ENCODE measurements around the gene PPDPF. TPM values are rescaled to one million over a fixed set of nuclear protein-coding genes. Genes with fewer than 3 reads are reported as not detected.

Gene PPDPF
- total RNA-seq, 1 donor from 2014 or later, result 355 TPM

GRCh38 chr20:63486300-63486855, 34.2 kb upstream of the PPDPF start:
- no peak for DNase-seq

GRCh38 chr20:63487116-63487764, 33.3 kb upstream of the PPDPF start:
- Histone ChIP-seq H3K4me1 (no peaks in the 10 kb centered on the region), H3K27ac (no peak overlapping the region), H3K9me3 (no peaks in the 10 kb centered on the region), H3K4me3 (no peak overlapping the region), H3K36me3 (no peaks in the 10 kb centered on the region), H3K27me3 (peaks cover 57% of the 10 kb centered on the region)
- intact Hi-C loops (cut with DNase I), result no loop called here
- no peak for TF ChIP-seq CTCF (IDR thresholded peaks at IDR 0.05)
- DNase-seq, result no peak
- no peak for ATAC-seq

More at GRCh38 chr20:63486300-63486855, 34.2 kb upstream of the PPDPF start:
- intact Hi-C loops (cut with DNase I), result no loop called here
- no peaks in the 10 kb centered on the region for H3K9me3 ChIP-seq
- no peaks in the 10 kb centered on the region for H3K4me1 ChIP-seq
- ATAC-seq, result no peak
- no peak overlapping the region for H3K4me3 ChIP-seq
- H3K27me3 ChIP-seq, result peaks cover 55% of the 10 kb centered on the region
- H3K27ac ChIP-seq, result no peak overlapping the region
- no peaks in the 10 kb centered on the region for H3K36me3 ChIP-seq
- TF ChIP-seq CTCF (IDR thresholded peaks at IDR 0.05), result no peak

- DNase-seq (no peak), ATAC-seq (no peak)
- Histone ChIP-seq H3K9me3 (no peaks in the 10 kb centered on the region), H3K4me1 (no peaks in the 10 kb centered on the region), H3K4me3 (no peak overlapping the region), H3K27ac (no peak overlapping the region), H3K27me3 (peaks cover 57% of the 10 kb centered on the region), H3K36me3 (no peaks in the 10 kb centered on the region)
- TF ChIP-seq CTCF (IDR thresholded peaks at IDR 0.05), result no peak
- intact Hi-C loops (cut with DNase I), result no loop called here
Observed at GRCh38 chr20:63487781-63488241, 32.8 kb upstream of the PPDPF start.

- Histone ChIP-seq H3K4me1 (no peaks in the 10 kb centered on the region), H3K9me3 (no peaks in the 10 kb centered on the region), H3K4me3 (no peak overlapping the region), H3K27ac (no peak overlapping the region), H3K27me3 (peaks cover 57% of the 10 kb centered on the region), H3K36me3 (no peaks in the 10 kb centered on the region)
- DNase-seq, result no peak
- no peak for TF ChIP-seq CTCF (IDR thresholded peaks at IDR 0.05)
- intact Hi-C loops (cut with DNase I), result no loop called here
- no peak for ATAC-seq
Observed at GRCh38 chr20:63488315-63489251, 32.0 kb upstream of the PPDPF start.

- intact Hi-C loops (cut with DNase I), result no loop called here
- Histone ChIP-seq H3K27me3 (peaks cover 47% of the 10 kb centered on the region), H3K4me1 (no peaks in the 10 kb centered on the region), H3K9me3 (no peaks in the 10 kb centered on the region), H3K4me3 (no peak overlapping the region), H3K27ac (no peak overlapping the region), H3K36me3 (no peaks in the 10 kb centered on the region)
- TF ChIP-seq CTCF (IDR thresholded peaks at IDR 0.05), result no peak
- DNase-seq (no peak), ATAC-seq (no peak)
Observed at GRCh38 chr20:63490416-63490815, 30.1 kb upstream of the PPDPF start.
